Adipocyte (in vitro differentiated cells): Measurements from ENCODE around the gene TNFRSF6B.

ENCODE experiments used
- DNase-seq: peaks from one replicate; pipeline ENCODE4 v3.0.0-alpha.2; 2015; ENCODE audit warnings: low read depth
- H3K27me3 ChIP-seq: replicated peaks from 2 replicates; pipeline ENCODE4 v1.7.0; 2013; ENCODE audit warnings: mild to moderate bottlenecking, low read length, moderate library complexity; ENCODE audit not compliant: control insufficient read depth, insufficient read depth
- H3K36me3 ChIP-seq: 2 replicates; pipeline ENCODE4 v1.7.0; 2013; ENCODE audit warnings: low read length, mild to moderate bottlenecking, moderate library complexity; ENCODE audit not compliant: control insufficient read depth, insufficient read depth, severe bottlenecking
- H3K4me1 ChIP-seq: 2 replicates; pipeline ENCODE4 v1.7.0; 2013; ENCODE audit warnings: mild to moderate bottlenecking, low read length, moderate library complexity; ENCODE audit not compliant: control insufficient read depth, insufficient read depth
- H3K4me3 ChIP-seq: 2 replicates; pipeline ENCODE4 v1.7.0; 2013; ENCODE audit warnings: mild to moderate bottlenecking, low read length, moderate library complexity
- H3K9ac ChIP-seq: 2 replicates; pipeline ENCODE4 v1.7.0; 2013; ENCODE audit warnings: mild to moderate bottlenecking, low read length, moderate library complexity
- H3K9me3 ChIP-seq: 2 replicates; pipeline ENCODE4 v1.7.0; 2013; ENCODE audit warnings: mild to moderate bottlenecking, low read length, moderate library complexity; ENCODE audit not compliant: control insufficient read depth

The TNFRSF6B gene

DNA sequence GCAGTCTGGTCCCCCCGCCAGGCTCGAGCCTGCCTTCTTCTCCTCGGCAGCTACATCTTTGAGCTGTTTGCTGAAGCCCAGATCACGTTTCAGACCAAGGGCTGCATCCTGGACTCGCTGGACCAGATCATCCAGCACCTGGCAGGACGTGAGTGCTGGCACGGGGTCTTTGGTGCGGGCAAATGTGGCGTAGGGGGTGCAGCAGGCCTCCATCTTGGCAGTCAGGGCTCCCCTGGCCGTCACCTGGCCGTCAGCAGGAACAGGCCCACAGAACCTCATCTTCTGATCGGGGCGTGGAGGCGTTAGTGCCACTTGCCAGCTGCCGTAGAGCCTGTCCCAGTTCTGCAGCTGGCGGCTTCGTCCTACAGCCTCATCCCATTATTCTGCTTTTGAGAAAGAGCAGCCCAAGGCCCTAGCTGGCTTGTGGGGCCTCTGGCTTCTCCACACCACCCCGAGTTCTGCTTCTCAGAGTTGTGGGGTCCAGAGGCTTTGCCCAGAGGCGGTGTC, 16.6 kb upstream of the TNFRSF6B start:
- no peaks in the 10 kb centered on the region for H3K9me3 ChIP-seq
- peaks cover 32% of the 10 kb centered on the region for H3K36me3 ChIP-seq
- H3K4me3 ChIP-seq, result no peak overlapping the region
- DNase-seq, result no peak
- H3K27me3 ChIP-seq, result no peaks in the 10 kb centered on the region
- no peak overlapping the region for H3K9ac ChIP-seq
- H3K4me1 ChIP-seq, result peaks cover 17% of the 10 kb centered on the region

GRCh38 chr20:63680427-63680826, 16.0 kb upstream of the TNFRSF6B start:
- Histone ChIP-seq H3K4me1 (peaks cover 17% of the 10 kb centered on the region), H3K27me3 (no peaks in the 10 kb centered on the region), H3K36me3 (peaks cover 28% of the 10 kb centered on the region), H3K4me3 (no peak overlapping the region), H3K9me3 (no peaks in the 10 kb centered on the region), H3K9ac (no peak overlapping the region)
- DNase-seq, result no peak

GRCh38 chr20:63680857-63681608, 15.4 kb upstream of the TNFRSF6B start:
- H3K9ac ChIP-seq, result no peak overlapping the region
- peaks cover 23% of the 10 kb centered on the region for H3K36me3 ChIP-seq
- H3K4me3 ChIP-seq, result no peak overlapping the region
- H3K27me3 ChIP-seq, result no peaks in the 10 kb centered on the region
- H3K9me3 ChIP-seq, result no peaks in the 10 kb centered on the region
- no peak for DNase-seq
- H3K4me1 ChIP-seq, result peaks cover 20% of the 10 kb centered on the region

GRCh38 chr20:63681609-63682142, 14.8 kb upstream of the TNFRSF6B start:
- no peaks in the 10 kb centered on the region for H3K9me3 ChIP-seq
- H3K36me3 ChIP-seq, result peaks cover 18% of the 10 kb centered on the region
- H3K27me3 ChIP-seq, result no peaks in the 10 kb centered on the region
- peak overlapping the region; percentile 49 for H3K9ac ChIP-seq
- no peak overlapping the region for H3K4me3 ChIP-seq
- no peak for DNase-seq
- peaks cover 26% of the 10 kb centered on the region for H3K4me1 ChIP-seq

- Histone ChIP-seq H3K4me1 (peaks cover 35% of the 10 kb centered on the region), H3K36me3 (peaks cover 12% of the 10 kb centered on the region), H3K9me3 (no peaks in the 10 kb centered on the region), H3K27me3 (no peaks in the 10 kb centered on the region), H3K4me3 (no peak overlapping the region), H3K9ac (peak overlapping the region; percentile 68)
- peak; percentile 96 for DNase-seq
These were observed 13.9 kb upstream of the TNFRSF6B start for GRCh38 chr20:63682384-63683139.

GRCh38 chr20:63685269-63686026, 11.0 kb upstream of the TNFRSF6B start:
- no peak for DNase-seq
- Histone ChIP-seq H3K4me1 (peaks cover 40% of the 10 kb centered on the region), H3K4me3 (no peak overlapping the region), H3K27me3 (no peaks in the 10 kb centered on the region), H3K9me3 (no peaks in the 10 kb centered on the region), H3K9ac (peak overlapping the region; percentile 67), H3K36me3 (peaks cover 4% of the 10 kb centered on the region)

- Histone ChIP-seq H3K4me3 (no peak overlapping the region), H3K9ac (peak overlapping the region; percentile 67), H3K9me3 (no peaks in the 10 kb centered on the region), H3K4me1 (peaks cover 40% of the 10 kb centered on the region), H3K36me3 (no peaks in the 10 kb centered on the region), H3K27me3 (no peaks in the 10 kb centered on the region)
- DNase-seq, result no peak
These were observed 10.4 kb upstream of the TNFRSF6B start for GRCh38 chr20:63686094-63686491.

DNA sequence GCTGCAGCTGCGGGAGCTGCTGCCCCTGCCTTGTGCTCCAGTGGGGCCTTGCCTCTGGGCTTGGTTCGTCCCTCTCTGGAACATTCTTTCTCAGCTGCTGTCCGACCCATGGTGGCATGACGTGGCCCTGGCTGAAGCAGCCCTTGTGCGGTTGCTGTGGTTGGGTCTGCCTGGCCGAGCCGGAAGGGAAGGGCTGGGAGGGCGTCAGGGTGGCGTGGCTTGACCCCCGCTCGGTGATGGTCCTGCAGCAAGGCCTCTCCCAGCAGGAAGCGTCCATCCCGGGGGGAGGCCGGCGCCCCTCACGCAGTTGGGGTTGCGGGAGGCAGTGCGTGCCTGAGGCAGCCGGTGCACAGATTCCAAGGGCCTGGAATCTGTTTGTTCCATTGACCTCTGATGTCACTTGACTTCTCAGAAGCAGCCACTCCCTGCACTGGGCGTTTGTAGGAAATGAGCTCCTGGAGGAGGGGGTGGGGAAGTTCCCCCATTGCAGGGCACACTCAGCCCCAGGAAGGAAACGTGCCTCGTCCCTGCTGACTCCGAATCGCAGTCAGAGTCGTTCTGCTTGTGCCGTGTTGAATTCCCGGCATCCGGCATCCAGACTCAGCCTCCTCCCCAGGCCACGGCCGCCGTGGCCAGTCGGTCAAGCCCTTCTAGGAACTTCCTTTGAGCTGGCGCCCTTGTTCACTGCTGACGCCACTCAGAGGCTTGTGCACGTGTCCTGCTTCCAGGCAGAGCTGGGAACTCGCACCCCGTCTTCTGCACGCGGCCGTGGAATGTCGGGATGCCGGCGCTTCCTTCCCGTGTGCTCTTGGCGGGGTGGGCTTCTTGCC, 9.7 kb upstream of the TNFRSF6B start:
- peak overlapping the region; percentile 0 for H3K4me3 ChIP-seq
- H3K4me1 ChIP-seq, result peaks cover 37% of the 10 kb centered on the region
- H3K9ac ChIP-seq, result peak overlapping the region; percentile 67
- H3K9me3 ChIP-seq, result no peaks in the 10 kb centered on the region
- DNase-seq, result peak; percentile 31
- H3K36me3 ChIP-seq, result no peaks in the 10 kb centered on the region
- H3K27me3 ChIP-seq, result no peaks in the 10 kb centered on the region

- Histone ChIP-seq H3K9me3 (no peaks in the 10 kb centered on the region), H3K4me1 (peaks cover 31% of the 10 kb centered on the region), H3K36me3 (no peaks in the 10 kb centered on the region), H3K4me3 (no peak overlapping the region), H3K9ac (peak overlapping the region; percentile 67), H3K27me3 (no peaks in the 10 kb centered on the region)
- no peak for DNase-seq
These were observed 8.9 kb upstream of the TNFRSF6B start for GRCh38 chr20:63687419-63688178.
